HG03575 (cell line): ENCODE measurements around the gene HDAC7.

Source experiments
- ATAC-seq: cut with Tn5 transposase; IDR thresholded peaks from one replicate; pipeline ENCODE4 v1.9.1; 2021; ENCODE audit not compliant: unreplicated experiment, insufficient number of reproducible peaks, low FRiP score; ENCODE audit errors: extremely low read depth

HDAC7 gene

GRCh38 chr12:47773858-47774580 is 45.7 kb downstream of the HDAC7 start:
- no peak for ATAC-seq

DNA sequence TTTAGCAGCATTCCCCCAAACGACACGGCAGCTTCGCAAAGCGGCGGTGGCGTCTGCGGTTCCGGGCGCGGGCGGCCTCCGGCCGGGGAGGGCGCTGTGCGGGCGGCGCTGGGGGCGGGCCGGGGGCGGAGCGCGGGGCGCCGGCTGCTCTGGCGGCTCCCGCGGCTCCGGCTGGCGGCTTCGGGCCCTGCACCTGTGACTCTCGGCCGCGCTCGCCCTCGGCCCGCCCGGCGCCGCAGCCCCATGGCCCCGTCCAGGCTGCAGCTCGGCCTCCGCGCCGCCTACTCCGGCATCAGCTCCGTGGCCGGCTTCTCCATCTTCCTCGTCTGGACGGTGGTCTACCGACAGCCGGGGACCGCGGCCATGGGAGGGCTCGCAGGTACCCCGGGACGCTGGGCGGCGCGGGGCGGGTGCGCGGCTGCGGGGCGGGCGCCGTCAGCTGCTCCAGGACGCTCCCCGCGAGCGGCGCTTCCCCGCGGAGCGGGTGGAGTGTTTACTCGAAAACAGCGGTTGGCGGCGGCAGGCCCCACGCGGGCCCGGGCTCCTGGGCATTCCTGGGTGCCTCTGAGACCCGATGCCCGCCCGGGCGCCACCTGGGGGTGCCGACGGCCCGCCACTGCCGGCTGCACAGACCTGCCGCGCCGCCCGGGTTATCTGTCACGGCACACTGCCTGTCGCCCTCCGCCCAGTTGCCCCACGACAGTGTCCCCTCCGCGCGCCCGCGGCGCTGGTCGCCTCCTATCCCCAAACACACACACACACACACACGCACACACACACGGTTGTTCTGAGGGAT is 46.4 kb downstream of the HDAC7 start, which contains the start of gene SLC48A1:
Gene SLC48A1 (plus strand): TSS at position 177 of the 796 bp plus-strand sequence. CDS start 67 bp downstream, at position 244.
- ATAC-seq, result no peak

DNA sequence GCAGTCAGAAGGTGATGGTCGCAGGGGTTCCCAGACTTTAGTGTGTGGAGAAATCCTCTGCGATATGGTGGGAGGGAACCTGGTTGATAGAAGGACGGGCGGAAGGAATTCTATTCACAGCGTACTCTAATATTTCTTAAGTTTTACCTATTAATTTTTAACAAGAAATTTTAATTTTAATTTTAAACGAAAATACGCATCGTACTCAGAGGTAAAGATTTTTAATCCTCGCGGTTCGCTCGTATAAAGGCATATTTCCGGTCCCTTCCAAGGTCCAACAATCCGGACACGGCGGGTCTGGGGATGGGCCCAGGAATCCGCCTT is 47.0 kb downstream of the HDAC7 start:
- ATAC-seq, result no peak

DNA sequence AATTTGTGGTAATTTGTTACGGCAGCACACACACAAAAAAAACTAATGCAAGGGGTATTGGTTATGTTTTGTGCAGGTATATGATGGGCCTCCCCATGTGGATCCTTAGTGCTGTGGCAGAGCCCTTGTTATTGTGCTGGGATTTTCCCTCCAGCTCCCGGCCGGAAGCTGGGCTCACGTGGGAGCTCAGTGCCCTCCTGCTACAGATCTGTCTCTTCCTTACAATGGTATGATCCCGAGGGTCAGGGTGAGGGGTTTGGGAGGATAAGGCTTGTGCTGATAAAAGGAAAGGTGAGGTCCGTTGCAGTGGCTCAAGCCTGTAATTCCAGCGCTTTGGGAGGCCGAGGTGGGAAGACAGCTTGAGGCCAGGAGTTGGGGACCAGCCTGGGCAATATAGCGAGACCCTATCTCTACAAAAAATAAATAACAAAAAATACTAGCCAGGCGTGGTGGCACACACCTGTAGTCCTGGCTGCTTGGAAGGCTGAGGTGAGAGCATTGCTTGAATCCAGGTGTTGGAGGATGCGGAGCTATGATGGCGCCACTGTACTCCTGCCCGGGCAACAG is 47.5 kb downstream of the HDAC7 start:
- ATAC-seq, result no peak

GRCh38 chr12:47771304-47771703 is 48.4 kb downstream of the HDAC7 start:
- no peak for ATAC-seq

DNA sequence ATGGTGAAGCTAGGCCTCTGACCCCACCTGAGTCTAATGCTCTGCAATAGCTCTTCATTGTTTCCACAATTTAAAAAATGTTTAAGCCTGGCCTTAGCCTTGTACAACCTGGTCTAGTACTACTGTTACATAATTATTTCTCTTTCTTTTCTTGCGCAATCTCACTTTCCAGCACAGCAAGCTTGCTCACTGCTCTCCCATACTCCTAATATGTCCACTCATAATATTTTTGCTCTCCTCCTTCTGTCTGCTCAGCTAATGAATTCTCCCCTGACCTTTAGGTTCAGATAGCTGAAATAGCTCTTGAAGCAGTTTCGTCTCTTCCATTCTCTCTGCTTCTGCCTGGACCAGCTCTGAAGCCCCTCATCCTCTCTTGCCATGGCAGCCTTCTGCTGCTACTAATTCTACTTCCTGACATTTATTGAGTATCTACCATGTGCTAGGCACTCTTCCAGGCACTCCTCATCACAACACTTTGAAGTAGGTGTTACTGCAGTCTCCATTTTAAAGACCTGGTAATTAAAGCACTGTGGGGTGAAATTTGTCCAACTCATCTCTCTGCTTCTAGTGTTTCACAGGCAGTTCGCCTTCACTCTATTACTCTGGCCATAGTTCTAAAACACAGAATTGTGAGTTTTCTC is 49.5 kb downstream of the HDAC7 start:
- ATAC-seq, result no peak

DNA sequence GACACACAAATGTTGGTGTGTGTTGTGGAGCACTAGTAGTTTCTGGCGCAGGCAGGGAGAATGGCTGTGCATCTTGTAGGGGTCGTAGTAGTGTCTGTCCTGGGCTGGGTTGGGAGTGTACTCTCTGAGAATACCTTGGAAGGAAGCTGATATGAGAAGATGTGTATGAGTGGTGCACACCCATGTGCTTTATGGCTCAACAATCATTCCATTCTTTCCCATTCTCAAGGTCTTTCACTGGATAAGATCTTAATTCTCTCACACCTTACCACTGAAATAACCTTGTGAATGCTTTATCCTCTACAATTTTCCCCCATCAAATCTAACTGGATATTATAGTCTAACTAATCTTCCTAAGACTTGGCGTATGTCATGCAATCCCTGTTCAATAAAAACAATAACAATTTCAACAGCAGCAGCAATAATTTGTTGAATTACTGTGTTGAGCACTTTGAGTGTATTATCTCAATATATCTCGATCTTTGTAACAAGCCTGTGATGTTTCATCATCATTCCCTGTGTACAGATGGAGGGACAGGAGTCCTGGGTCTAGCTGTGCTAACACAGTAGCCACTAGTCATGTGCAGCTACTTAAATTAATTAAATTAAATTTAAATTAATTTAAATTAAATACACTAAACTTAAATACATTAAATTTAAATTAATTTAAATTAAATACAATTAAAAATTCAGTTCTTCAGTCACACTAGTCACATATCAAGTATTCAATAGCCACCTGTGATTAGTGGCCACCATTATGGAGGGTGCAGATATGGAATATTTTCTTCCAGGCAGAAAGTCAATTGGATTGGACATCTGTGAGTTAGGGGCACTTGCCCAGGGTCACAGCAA is 50.2 kb downstream of the HDAC7 start:
- ATAC-seq, result no peak

DNA sequence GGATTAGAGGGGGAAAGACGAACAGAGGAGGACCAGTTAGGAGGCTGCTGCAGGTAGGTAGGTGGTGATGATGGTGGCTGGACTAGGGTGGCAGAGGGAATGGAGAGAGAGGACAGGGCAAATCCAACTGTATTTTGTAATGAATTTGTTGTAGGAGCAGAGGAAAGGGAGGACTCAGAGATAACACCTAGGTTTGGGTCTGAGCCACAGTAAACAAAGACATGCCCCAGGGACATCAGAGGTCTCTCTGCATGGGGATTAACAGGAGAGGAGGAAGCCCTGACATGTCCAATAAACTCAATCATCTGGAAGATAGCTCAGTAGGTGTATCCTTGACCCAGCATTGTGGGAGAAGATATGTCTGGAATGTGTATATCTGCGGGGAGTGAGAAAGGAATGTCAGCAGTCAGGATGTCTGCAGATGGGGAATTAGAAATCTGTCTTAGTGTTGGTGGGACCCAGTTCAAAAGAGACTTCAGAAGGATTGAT is 51.3 kb downstream of the HDAC7 start:
- ATAC-seq, result no peak

DNA sequence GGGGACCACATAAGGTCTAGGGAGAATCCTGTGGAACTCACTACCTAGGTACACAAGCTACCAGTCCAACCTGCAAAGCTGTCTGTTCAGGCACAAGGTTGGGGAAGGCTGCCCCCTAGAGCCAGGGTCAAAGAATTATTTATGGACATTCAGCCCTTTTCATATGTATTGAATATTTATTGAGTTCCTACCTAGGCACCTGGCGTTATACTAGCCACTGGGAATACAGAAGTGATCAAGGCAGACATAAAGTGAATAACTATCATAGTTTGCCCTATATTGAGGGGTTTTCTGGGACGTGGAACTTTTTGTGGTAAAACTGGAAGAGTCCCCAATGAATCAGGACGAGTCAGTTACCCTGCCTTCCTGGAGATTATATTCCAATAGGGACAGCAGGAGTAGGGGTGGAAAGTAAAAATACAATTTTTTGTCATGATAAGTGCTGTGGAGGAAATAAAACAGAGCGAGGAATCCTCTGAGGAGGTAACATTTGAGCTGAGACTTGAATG is 52.4 kb downstream of the HDAC7 start:
- no peak for ATAC-seq

DNA sequence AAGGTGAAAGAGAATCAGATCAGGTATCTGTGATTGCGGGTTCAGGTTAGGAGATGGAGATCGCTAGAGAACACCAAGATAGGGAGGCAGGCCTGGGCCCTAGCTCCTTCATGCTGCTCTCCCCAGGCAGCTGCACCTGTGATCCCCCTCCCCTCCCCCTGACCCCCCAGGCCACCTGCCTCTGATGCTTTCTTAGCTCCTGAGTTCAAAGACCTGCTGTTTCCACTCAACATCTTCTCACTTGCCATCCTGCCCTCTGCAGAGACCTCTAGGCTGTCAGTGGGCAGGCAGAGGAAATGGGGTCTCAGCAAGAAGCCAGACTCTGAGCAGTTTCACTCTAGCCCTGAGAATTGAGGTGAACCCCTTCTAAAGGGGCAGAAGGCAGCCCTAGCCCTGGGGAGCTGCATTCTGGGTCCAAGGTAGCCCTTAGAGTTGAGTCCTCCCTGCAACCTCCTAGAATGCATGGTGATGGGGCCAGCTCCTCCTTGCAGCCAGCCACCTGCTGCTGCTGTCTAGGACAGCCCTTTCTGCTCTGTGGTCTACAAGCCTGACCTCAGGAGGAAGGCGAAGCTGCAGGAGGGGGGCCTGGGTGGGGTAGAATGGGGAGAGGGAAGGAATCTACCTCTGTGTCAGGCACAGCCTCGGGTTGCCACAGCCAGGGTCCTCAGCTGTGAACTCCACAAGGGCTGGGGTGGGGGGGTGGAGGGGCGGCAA is 53.0 kb downstream of the HDAC7 start:
- ATAC-seq, result no peak

- no peak for ATAC-seq
Observed at GRCh38 chr12:47763481-47764346, 56.0 kb downstream of the HDAC7 start.

DNA sequence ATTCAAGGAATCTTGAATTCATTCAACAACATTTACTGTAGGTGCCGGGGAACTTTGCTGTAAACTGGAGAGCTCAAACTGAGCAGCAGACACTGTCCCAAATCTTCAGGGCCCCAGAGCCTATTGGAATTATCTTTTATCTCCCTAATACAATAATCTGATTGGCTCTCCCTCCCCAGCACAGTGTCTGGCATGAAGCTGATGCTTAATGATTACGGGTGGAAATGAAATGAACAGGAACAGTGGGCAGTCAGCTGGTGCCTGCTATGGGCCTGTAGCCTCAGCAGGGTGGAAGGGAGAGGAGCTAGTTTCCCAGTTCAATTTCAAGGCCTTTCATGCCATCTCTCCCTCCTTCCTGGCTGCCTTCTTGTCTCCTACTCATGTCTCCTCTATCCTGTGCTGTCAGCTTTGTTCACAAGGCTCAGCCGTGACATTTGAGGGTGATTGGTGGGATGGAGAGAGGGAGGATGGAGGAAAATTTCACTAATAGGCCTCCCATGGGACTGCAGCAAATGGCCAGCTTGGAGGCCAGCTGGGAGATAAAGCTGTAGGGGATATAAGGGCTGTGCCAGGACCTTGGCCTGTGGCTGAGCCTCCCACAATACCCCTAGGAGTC is 56.7 kb downstream of the HDAC7 start:
- no peak for ATAC-seq

- ATAC-seq, result no peak
Observed at GRCh38 chr12:47758834-47759690, 60.6 kb downstream of the HDAC7 start, which contains the start of gene RAPGEF3. Gene RAPGEF3 (minus strand): TSS chr12:47758880. CDS start chr12:47758556, 324 bp downstream.

DNA sequence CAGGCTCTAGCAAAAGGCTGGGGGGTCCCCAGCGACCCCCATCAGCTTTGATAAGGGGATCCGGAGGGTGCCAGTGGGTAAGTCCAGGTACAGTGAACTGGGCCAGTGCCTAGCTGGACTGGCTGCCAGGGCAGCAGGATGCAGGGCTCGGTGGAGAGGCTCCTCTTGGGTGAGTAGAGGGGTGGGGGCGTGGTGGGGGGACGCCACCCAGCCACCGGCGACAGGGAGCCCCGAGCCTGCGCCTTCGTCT is 61.2 kb downstream of the HDAC7 start:
- no peak for ATAC-seq

DNA sequence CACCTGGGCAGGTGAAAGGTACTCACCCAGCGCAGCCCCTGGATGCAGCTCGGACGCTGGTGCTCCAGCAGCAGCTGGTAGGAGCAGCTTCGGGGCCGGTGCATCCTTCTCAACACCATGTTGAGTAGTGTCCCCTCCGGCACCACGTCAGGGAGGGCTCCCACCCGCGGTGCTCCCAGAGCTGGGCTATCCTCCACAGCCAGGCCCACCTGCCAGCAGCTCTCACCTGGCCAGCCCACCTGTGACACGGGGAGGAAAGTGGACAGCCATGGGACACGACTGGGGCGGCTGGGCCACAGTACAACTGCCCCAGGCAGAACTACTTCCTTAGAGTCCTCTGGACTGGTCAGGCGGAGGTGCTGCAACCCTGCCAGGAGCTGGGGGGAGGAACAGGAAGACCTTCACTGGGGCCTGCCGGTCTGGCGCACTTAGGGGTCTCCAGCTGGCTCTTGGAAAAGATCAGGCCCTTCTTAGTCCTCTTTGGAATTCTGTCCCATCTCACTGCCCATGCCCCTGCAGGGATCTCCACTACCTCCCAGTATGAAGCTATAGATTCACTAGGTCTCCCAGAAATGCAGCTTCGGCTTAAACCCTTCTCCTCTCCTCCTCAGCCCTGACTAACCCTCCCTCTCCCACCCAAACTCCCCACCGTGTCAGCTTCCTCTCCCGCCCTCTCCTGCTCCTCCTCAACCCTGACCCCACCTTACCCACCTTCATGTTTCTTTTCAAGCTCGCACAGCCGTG is 61.7 kb downstream of the HDAC7 start:
- no peak for ATAC-seq
